OCI-LY7 (cell line): ENCODE results near the gene FPR1. TPM values are rescaled to one million over a fixed set of nuclear protein-coding genes. Genes with fewer than 3 reads are reported as not detected.

Experiments
- BruUV-seq: library from RNA; stranded (reverse); fragments of 400-500 nt; replicated peaks from 2 replicates; lab custom pipeline; 2021; lab: Mats Ljungman, UMichigan
- CTCF ChIA-PET: fragments of 300-600 bp; sonication (Branson Sonifier 250); formaldehyde crosslinking; loops from one replicate; lab custom pipeline; 2022; ENCODE audit warnings: antibody characterized with exemption; ENCODE audit not compliant: unreplicated experiment; lab: Charles Lee
- POLR2A ChIA-PET: fragments of 300-600 bp; sonication (Branson Sonifier 250); formaldehyde crosslinking; loops from one replicate; lab custom pipeline; 2022; ENCODE audit warnings: antibody characterized with exemption; lab: Charles Lee
- DNase-seq: peaks from one replicate; pipeline ENCODE4 v3.0.0-alpha.2; 2015; ENCODE audit warnings: low spot score
- H2AFZ ChIP-seq: fragments of 200-600 bp; sonication (generic), shearing (Covaris generic); 2 replicates; pipeline ENCODE4 v1.6.1; 2014; ENCODE audit warnings: mild to moderate bottlenecking, antibody characterized with exemption, low read length, moderate library complexity
- H3K27ac ChIP-seq: fragments of 200-600 bp; sonication (generic); 2 replicates; pipeline ENCODE4 v1.5.1; 2014; ENCODE audit warnings: mixed run types, low read depth, mild to moderate bottlenecking, moderate library complexity, low read length, inconsistent platforms; ENCODE audit not compliant: poor library complexity, severe bottlenecking
- H3K36me3 ChIP-seq: fragments of 200-600 bp; sonication (generic); 2 replicates; pipeline ENCODE4 v1.6.1; 2014; ENCODE audit warnings: mild to moderate bottlenecking, antibody characterized with exemption, low read length, moderate library complexity, mixed read lengths; ENCODE audit not compliant: insufficient read depth
- H3K4me1 ChIP-seq: fragments of 200-600 bp; sonication (generic); 2 replicates; pipeline ENCODE4 v1.5.1; 2014; ENCODE audit warnings: mild to moderate bottlenecking, low read length; ENCODE audit not compliant: insufficient read depth, poor library complexity, severe bottlenecking
- H3K4me2 ChIP-seq: fragments of 200-600 bp; sonication (generic); 2 replicates; pipeline ENCODE4 v1.6.1; 2014; ENCODE audit warnings: mild to moderate bottlenecking, low read length
- H3K4me3 ChIP-seq: fragments of 200-600 bp; sonication (generic); 2 replicates; pipeline ENCODE4 v1.5.1; 2014; ENCODE audit warnings: mild to moderate bottlenecking, low read depth, low read length; ENCODE audit not compliant: poor library complexity, severe bottlenecking
- H3K79me2 ChIP-seq: fragments of 200-600 bp; sonication (generic); 2 replicates; pipeline ENCODE4 v1.6.1; 2016; ENCODE audit warnings: low read depth, mild to moderate bottlenecking, low read length, moderate library complexity, mixed read lengths; ENCODE audit not compliant: insufficient read depth
- H3K9me2 ChIP-seq: fragments of 200-600 bp; sonication (generic); 2 replicates; pipeline ENCODE4 v1.6.1; 2016; ENCODE audit warnings: mild to moderate bottlenecking, low read length, mixed read lengths; ENCODE audit not compliant: insufficient read depth
- H3K9me3 ChIP-seq: fragments of 200-600 bp; sonication (generic); 2 replicates; pipeline ENCODE4 v1.6.1; 2014; ENCODE audit warnings: mild to moderate bottlenecking, mixed run types, low read length, mixed read lengths
- H4K20me1 ChIP-seq: fragments of 200-600 bp; sonication (generic); 2 replicates; pipeline ENCODE4 v1.6.1; 2014; ENCODE audit warnings: mild to moderate bottlenecking, antibody characterized with exemption, low read length, moderate library complexity, mixed read lengths; ENCODE audit not compliant: insufficient read depth
- CTCF ChIP-seq: fragments of 200-600 bp; sonication (generic); conservative IDR thresholded peaks from 2 replicates; pipeline ENCODE4 v1.5.1; 2014; ENCODE audit warnings: mild to moderate bottlenecking, antibody characterized with exemption, low read length, moderate library complexity, mixed read lengths
- EZH2phosphoT487 ChIP-seq: fragments of 200-600 bp; sonication (generic); IDR thresholded peaks from 2 replicates; pipeline ENCODE4 v1.6.1; 2018; ENCODE audit warnings: low read depth, borderline replicate concordance, mild to moderate bottlenecking, mixed run types, antibody characterized with exemption, low read length, moderate library complexity, mixed read lengths
- intact Hi-C: fragments of 100-400 bp; cut with micrococcal nuclease; formaldehyde crosslinking; loops from one replicate; pipeline ENCODE4 v1.10.0; 2022; ENCODE audit not compliant: unreplicated experiment
- total RNA-seq, 2 experiments: library from RNA; depleted of rRNA in 1 of 2; stranded (reverse); fragments of >200 nt in 1 of 2; shearing (Covaris generic) in 1 of 2; gene quantifications; 2 replicates each; pipeline ENCODE4 v1.2.3, GENCODE V29; 2014 to 2022

FPR1 gene
- total RNA-seq, 2 experiments from 2014 or later, result not detected

GRCh38 chr19:51702825-51703574 is 48.7 kb downstream of the FPR1 start:
- BruUV-seq, result no TSS peak
- intact Hi-C loops, result no loop called here
- Histone ChIP-seq H3K27ac (no peak overlapping the region), H2AFZ (peak overlapping the region; percentile 60; the same call in 1 of the 2 replicates), H3K4me1 (peaks cover 9% of the 10 kb centered on the region), H3K9me2 (no peaks in the 10 kb centered on the region), H3K79me2 (peaks cover 12% of the 10 kb centered on the region; the same call in 1 of the 2 replicates), H3K4me2 (peak overlapping the region; percentile 80), H3K4me3 (no peak overlapping the region), H3K36me3 (no peaks in the 10 kb centered on the region), H4K20me1 (no peaks in the 10 kb centered on the region), H3K9me3 (no peaks in the 10 kb centered on the region)
- DNase-seq, result no peak
- TF ChIP-seq EZH2phosphoT487 (no peak), CTCF (no peak)
- POLR2A ChIA-PET, result interaction anchor here (0.7 kb wide), 1 partner anchor 308 kb away, joined by 3 read pairs; no protein-coding TSS in a partner anchor
- CTCF ChIA-PET, result no interaction called here

- no peak for TF ChIP-seq CTCF
These were observed 49.4 kb downstream of the FPR1 start for GRCh38 chr19:51702103-51702824.

More at GRCh38 chr19:51702103-51702824, 49.4 kb downstream of the FPR1 start:
- CTCF ChIA-PET, result no interaction called here
- BruUV-seq, result no TSS peak
- Histone ChIP-seq H3K79me2 (peaks cover 12% of the 10 kb centered on the region; the same call in 1 of the 2 replicates), H3K9me2 (no peaks in the 10 kb centered on the region), H3K36me3 (no peaks in the 10 kb centered on the region), H4K20me1 (no peaks in the 10 kb centered on the region), H3K4me3 (no peak overlapping the region), H3K4me1 (peaks cover 9% of the 10 kb centered on the region), H3K27ac (no peak overlapping the region), H2AFZ (no peak overlapping the region), H3K9me3 (no peaks in the 10 kb centered on the region), H3K4me2 (no peak overlapping the region)
- POLR2A ChIA-PET, result no interaction called here
- DNase-seq, result peak; percentile 45
- intact Hi-C loops, result no loop called here
